Mammary epithelial cell (primary cell): ENCODE measurements around the gene AMACR.

ENCODE experiments used
- CTCF ChIP-seq, 2 donors: IDR thresholded peaks in 1 of 2; conservative IDR thresholded peaks in 1 of 2; 2 replicates each; pipeline ENCODE4 v1.5.1; 2011 to 2012; ENCODE audit warnings: inconsistent platforms in 2 of 2, low read length in 2 of 2, mild to moderate bottlenecking in 2 of 2, control low read depth in 1 of 2, low read depth in 1 of 2; ENCODE audit not compliant: insufficient read depth in 1 of 2; ENCODE audit errors: extremely low read depth in 1 of 2
- EZH2 ChIP-seq: IDR thresholded peaks from 2 replicates; pipeline ENCODE4 v1.6.1; 2012; ENCODE audit warnings: low read length, inconsistent platforms, borderline replicate concordance

DNA sequence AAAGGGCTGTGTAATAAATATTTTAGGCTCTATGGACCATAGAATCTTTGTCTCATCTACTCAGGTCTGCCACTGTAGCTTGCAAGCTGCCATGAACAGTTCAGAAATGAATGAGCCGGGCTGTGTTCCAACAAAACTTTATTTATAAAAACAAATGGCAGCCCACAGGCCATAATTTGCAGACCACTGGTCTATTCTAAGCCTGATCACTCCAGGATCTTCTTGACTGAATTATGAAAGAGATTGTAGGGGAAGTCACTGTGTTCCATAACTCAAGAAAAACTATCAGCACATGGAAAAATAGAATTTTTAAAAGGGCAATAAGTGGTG is 46.5 kb upstream of the AMACR start:
- TF ChIP-seq CTCF (conservative IDR thresholded peaks at IDR 0.05 in 1 of 2, IDR thresholded peaks at IDR 0.05 in 1 of 2; ENCODE audit: extremely low read depth in 1 of 2, insufficient read depth in 1 of 2, low read depth in 1 of 2, low read length in 2 of 2) (no peak), EZH2 (no peak)
